GM12875 (cell line): ENCODE measurements around the gene FBXL13.
"Not testable (repeated sequence)": the region's sequence is repeated elsewhere in the genome, so short reads cannot be mapped to it uniquely, and the experiment has no call there.

Experiments
- H3K4me3 ChIP-seq: one replicate; pipeline ENCODE4 v1.5.1; 2011; ENCODE audit warnings: low read depth, low read length, control low read depth
- TF ChIP-seq, protein P1 (sequence below): IDR thresholded peaks from 2 replicates; pipeline ENCODE4 v1.5.1; 2011; ENCODE audit warnings: low read depth, mild to moderate bottlenecking, control low read depth, inconsistent platforms, low read length, moderate library complexity, borderline replicate concordance; ENCODE audit not compliant: insufficient read depth

The FBXL13 gene

GRCh38 chr7:103068414-103069403 is 5.9 kb downstream of the FBXL13 start:
- no peak overlapping the region for H3K4me3 ChIP-seq
- TF ChIP-seq, protein P1, sequence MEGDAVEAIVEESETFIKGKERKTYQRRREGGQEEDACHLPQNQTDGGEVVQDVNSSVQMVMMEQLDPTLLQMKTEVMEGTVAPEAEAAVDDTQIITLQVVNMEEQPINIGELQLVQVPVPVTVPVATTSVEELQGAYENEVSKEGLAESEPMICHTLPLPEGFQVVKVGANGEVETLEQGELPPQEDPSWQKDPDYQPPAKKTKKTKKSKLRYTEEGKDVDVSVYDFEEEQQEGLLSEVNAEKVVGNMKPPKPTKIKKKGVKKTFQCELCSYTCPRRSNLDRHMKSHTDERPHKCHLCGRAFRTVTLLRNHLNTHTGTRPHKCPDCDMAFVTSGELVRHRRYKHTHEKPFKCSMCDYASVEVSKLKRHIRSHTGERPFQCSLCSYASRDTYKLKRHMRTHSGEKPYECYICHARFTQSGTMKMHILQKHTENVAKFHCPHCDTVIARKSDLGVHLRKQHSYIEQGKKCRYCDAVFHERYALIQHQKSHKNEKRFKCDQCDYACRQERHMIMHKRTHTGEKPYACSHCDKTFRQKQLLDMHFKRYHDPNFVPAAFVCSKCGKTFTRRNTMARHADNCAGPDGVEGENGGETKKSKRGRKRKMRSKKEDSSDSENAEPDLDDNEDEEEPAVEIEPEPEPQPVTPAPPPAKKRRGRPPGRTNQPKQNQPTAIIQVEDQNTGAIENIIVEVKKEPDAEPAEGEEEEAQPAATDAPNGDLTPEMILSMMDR = no peak

- no peak overlapping the region for H3K4me3 ChIP-seq
- TF ChIP-seq, protein P1 = peak; percentile 67
These were observed 8.9 kb downstream of the FBXL13 start for GRCh38 chr7:103065667-103066066.

- TF ChIP-seq, protein P1 = no peak
These were observed 10.7 kb downstream of the FBXL13 start for GRCh38 chr7:103063895-103064294.

GRCh38 chr7:103059471-103059870 is 15.1 kb downstream of the FBXL13 start:
- TF ChIP-seq, protein P1 = no peak
- H3K4me3 ChIP-seq = no peak overlapping the region

More at GRCh38 chr7:103063895-103064294, 10.7 kb downstream of the FBXL13 start:
- no peak overlapping the region for H3K4me3 ChIP-seq

- TF ChIP-seq, protein P1 = no peak
- no peak overlapping the region for H3K4me3 ChIP-seq
These were observed 16.5 kb downstream of the FBXL13 start for GRCh38 chr7:103058122-103058521.

DNA sequence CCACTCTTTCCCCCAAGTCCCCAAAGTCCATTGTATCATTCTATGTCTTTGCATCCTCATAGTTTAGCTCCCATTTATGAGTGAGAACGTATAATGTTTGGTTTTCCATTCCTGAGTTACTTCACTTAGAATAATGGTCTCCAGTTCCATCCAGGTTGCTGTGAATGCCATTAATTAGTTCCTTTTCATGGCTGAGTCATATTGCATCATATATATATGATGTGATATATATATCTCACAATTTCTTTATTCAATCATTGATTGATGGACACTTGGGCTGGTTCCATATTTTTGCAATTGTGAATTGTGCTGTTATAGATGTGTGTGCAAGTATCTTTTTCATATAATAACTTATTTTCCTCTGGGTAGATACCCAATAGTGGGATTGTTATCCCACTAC is 18.6 kb downstream of the FBXL13 start:
- not testable (repeated sequence) for H3K4me3 ChIP-seq

GRCh38 chr7:103051519-103051918 is 23.1 kb downstream of the FBXL13 start:
- H3K4me3 ChIP-seq = no peak overlapping the region
- TF ChIP-seq, protein P1 = no peak

DNA sequence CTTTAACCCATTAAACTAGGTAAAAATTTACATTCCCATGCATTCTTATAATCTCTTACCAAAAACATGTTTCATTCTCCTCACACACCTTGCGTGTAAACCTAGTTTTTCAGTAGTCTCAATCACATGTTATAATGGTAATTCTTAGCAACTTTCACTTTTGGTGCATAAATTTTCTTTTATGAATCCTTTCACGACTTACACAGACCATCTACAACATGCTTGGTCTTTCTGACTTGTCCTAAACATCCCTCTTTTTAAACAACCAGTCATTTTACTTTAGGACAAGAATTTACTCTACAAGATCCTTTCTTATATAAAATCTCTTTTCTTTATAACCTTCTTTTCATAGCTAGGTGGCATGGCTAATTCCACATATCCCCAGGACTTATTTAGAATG is 25.8 kb downstream of the FBXL13 start:
- no peak overlapping the region for H3K4me3 ChIP-seq
- TF ChIP-seq, protein P1 = no peak

- not testable (repeated sequence) for H3K4me3 ChIP-seq
These were observed 32.8 kb downstream of the FBXL13 start for GRCh38 chr7:103041815-103042214.

DNA sequence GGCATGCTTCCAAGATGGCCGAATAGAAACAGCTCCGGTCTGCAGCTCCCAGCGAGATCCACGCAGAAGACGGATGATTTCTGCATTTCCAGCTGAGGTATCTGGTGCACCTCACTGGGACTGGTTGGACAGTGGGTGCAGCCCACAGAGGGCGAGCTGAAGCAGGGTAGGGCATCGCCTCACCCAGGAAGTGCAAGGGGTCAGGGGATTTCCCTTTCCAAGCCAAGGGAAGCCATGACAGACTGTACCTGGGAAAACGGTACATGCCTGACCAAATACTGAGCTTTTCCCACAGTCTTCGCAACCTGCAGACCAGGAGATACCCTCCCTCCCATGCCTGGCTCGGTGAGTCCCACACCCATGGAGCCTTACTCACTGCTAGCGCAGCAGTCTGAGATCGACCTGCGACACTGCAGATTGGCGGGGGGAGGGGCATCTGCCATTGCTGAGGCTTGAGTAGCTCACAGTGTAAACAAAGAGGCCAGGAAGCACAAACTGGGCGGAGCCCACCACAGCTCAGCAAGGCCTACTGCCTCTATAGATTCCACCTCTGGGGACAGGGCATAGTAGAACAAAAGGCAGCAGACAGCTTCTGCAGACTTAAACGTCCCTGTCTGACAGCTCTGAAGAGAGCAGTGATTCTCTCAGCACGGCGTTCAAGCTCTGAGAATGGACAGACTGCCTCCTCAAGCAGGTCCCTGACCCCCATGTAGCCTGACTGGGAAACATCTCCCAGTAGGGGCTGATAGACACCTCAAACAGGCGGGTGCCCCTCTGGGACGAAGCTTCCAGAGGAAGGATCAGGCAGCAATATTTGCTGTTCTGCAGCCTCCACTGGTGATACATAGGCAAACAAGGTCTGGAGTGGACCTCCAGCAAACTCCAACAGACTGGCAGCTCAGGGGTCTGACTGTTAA is 36.5 kb downstream of the FBXL13 start:
- not testable (repeated sequence) for H3K4me3 ChIP-seq
